Esophagus squamous epithelium (tissue), 4 donors: Measurements from ENCODE around the gene RIN3.

Source experiments
- POLR2A ChIP-seq, 4 donors: fragments of 450-650 bp; IDR thresholded peaks; one replicate each; pipeline ENCODE4 v1.6.1; 2017; ENCODE audit warnings: antibody characterized with exemption in 4 of 4, mild to moderate bottlenecking in 4 of 4, moderate library complexity in 3 of 4
- TF ChIP-seq, protein P1 (sequence below), 6 experiments: fragments of 450-650 bp in 4 of 6; fragments of 200-600 bp in 2 of 6; sonication (generic) in 2 of 6; IDR thresholded peaks; one replicate each; pipeline ENCODE4 v1.5.1; 2016 to 2019; ENCODE audit warnings: antibody characterized with exemption in 6 of 6, mild to moderate bottlenecking in 4 of 6, moderate library complexity in 4 of 6

DNA sequence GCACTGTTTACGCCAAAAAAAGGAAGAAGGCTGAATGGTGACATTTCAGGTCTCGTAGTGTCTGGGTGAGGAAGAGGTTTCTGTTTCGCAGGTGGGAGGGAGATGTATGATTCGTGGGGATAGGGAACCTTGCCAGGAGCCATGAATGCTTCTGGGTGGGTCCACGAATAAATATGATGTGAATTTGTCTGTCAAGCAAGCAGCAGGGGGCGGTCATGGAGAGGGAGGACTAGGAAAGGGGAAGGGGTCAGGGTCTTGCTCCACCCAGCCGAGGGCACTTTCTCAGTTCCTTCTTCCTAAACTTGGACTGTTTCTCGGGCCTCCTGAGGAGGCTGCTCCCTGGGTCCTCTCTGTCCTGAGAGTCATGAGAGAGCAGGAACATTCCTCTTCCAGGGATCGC lies 162.4 kb downstream of the RIN3 start:
- TF ChIP-seq, protein P1, sequence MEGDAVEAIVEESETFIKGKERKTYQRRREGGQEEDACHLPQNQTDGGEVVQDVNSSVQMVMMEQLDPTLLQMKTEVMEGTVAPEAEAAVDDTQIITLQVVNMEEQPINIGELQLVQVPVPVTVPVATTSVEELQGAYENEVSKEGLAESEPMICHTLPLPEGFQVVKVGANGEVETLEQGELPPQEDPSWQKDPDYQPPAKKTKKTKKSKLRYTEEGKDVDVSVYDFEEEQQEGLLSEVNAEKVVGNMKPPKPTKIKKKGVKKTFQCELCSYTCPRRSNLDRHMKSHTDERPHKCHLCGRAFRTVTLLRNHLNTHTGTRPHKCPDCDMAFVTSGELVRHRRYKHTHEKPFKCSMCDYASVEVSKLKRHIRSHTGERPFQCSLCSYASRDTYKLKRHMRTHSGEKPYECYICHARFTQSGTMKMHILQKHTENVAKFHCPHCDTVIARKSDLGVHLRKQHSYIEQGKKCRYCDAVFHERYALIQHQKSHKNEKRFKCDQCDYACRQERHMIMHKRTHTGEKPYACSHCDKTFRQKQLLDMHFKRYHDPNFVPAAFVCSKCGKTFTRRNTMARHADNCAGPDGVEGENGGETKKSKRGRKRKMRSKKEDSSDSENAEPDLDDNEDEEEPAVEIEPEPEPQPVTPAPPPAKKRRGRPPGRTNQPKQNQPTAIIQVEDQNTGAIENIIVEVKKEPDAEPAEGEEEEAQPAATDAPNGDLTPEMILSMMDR (IDR thresholded peaks at IDR 0.05): no peak
- no peak for TF ChIP-seq POLR2A (IDR thresholded peaks at IDR 0.05)
